ENCODE data around the gene GPR158. TPM values are rescaled to one million over a fixed set of nuclear protein-coding genes. Genes with fewer than 3 reads are reported as not detected.
"Not testable (repeated sequence)": the region's sequence is repeated elsewhere in the genome, so short reads cannot be mapped to it uniquely, and the experiment has no call there.

GPR158 gene
- total RNA-seq, 1 experiment from 2014 or later = 2.9 TPM

DNA sequence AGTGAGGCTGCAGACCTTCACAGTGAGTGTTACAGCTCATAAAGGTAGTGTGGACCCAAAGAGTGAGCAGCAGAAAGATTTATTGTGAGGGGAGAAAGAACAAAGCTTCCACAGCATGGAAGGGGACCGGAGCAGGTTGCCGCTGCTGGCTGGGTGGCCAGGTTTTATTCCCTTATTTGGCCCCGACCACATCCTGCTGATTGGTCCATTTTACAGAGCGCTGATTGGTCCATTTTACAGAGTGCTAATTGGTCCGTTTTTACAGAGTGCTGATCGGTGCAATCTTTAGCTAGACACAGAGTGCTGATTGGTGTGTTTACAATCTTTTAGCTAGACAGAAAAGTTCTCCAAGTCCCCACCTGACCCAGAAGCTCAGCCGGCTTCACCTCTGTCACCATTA is 11.3 kb upstream of the GPR158 start:
- H3K4me1 ChIP-seq (ENCODE audit: control insufficient read depth in 1 of 2, insufficient read depth in 2 of 2, low read length in 2 of 2); CTCF ChIA-PET; H3K9me2 ChIP-seq (ENCODE audit: insufficient read depth); BruUV-seq (replicated peaks); H3K27ac ChIP-seq (ENCODE audit: low read depth, low read length); DNase-seq (ENCODE audit: low read depth, low spot score); ATAC-seq; H3K4me2 ChIP-seq (ENCODE audit: low read length); H4K20me1 ChIP-seq (ENCODE audit: insufficient read depth); RAD21 ChIA-PET (ENCODE audit: low non-redundant PET in 1 of 2, low total read pairs in 2 of 2, uncharacterized antibody in 2 of 2, unreplicated experiment in 2 of 2); H3K9ac ChIP-seq (ENCODE audit: low read length); H3K9me3 ChIP-seq (ENCODE audit: control insufficient read depth in 1 of 2, insufficient read depth in 1 of 2, low read depth in 1 of 2, low read length in 2 of 2); intact Hi-C loops (cut with micrococcal nuclease); H2AFZ ChIP-seq (ENCODE audit: low read depth, low read length, poor library complexity, severe bottlenecking); H3K4me3 ChIP-seq (replicated peaks in 1 of 2; ENCODE audit: low read depth in 1 of 2, low read length in 2 of 2); POLR2A ChIA-PET; H3K36me3 ChIP-seq (ENCODE audit: control insufficient read depth in 1 of 2, insufficient read depth in 2 of 2, low read length in 2 of 2); H3K79me2 ChIP-seq (ENCODE audit: insufficient read depth, low read length): not testable (repeated sequence)
- H3K27me3 ChIP-seq (ENCODE audit: insufficient read depth, low read length) = 0 out of 2 replicates have a peak, but pooled peaks cover 14% of the 10 kb centered on the region

GRCh38 chr10:25169740-25170139 is 5.1 kb upstream of the GPR158 start:
- no peaks in the 10 kb centered on the region for H3K36me3 ChIP-seq (ENCODE audit: control insufficient read depth in 1 of 2, insufficient read depth in 2 of 2, low read length in 2 of 2)
- H3K79me2 ChIP-seq (ENCODE audit: insufficient read depth, low read length) = no peaks in the 10 kb centered on the region
- intact Hi-C loops (cut with micrococcal nuclease) = no loop called here
- no peak overlapping the region for H3K9ac ChIP-seq (ENCODE audit: low read length)
- ChIA-PET POLR2A (no interaction called here), RAD21 (ENCODE audit: low non-redundant PET in 1 of 2, low total read pairs in 2 of 2, uncharacterized antibody in 2 of 2, unreplicated experiment in 2 of 2) (no interaction called here), CTCF (no interaction called here)
- no peak for DNase-seq (ENCODE audit: low read depth, low spot score)
- H3K4me3 ChIP-seq (replicated peaks in 1 of 2; ENCODE audit: low read depth in 1 of 2, low read length in 2 of 2) = no peak overlapping the region
- no peak overlapping the region for H3K4me2 ChIP-seq (ENCODE audit: low read length)
- no peaks in the 10 kb centered on the region; the same call in 1 of the 2 replicates for H4K20me1 ChIP-seq (ENCODE audit: insufficient read depth)
- BruUV-seq (replicated peaks) = no TSS peak
- no peak overlapping the region for H3K27ac ChIP-seq (ENCODE audit: low read depth, low read length)
- H2AFZ ChIP-seq (ENCODE audit: low read depth, low read length, poor library complexity, severe bottlenecking) = no peak overlapping the region
- H3K9me2 ChIP-seq (ENCODE audit: insufficient read depth) = no peaks in the 10 kb centered on the region
- no peak for ATAC-seq
- no peaks in the 10 kb centered on the region for H3K4me1 ChIP-seq (ENCODE audit: control insufficient read depth in 1 of 2, insufficient read depth in 2 of 2, low read length in 2 of 2)
- peaks cover 48% of the 10 kb centered on the region for H3K27me3 ChIP-seq (ENCODE audit: insufficient read depth, low read length)
- H3K9me3 ChIP-seq (ENCODE audit: control insufficient read depth in 1 of 2, insufficient read depth in 1 of 2, low read depth in 1 of 2, low read length in 2 of 2) = no peaks in the 10 kb centered on the region
- no peak for TF ChIP-seq ZBTB33 (IDR thresholded peaks at IDR 0.05; ENCODE audit: extremely low read depth, insufficient replicate concordance, low read length)
- TF ChIP-seq TCF7L2 (IDR thresholded peaks at IDR 0.05; ENCODE audit: borderline replicate concordance, extremely low read depth, insufficient read depth, insufficient read length) = no peak
- TF ChIP-seq YY1 (IDR thresholded peaks at IDR 0.05; ENCODE audit: extremely low read depth, insufficient replicate concordance, low read depth, low read length) = no peak
- TF ChIP-seq ATF3 (IDR thresholded peaks at IDR 0.05) = no peak
- no peak for TF ChIP-seq JUND (IDR thresholded peaks at IDR 0.05)
- TF ChIP-seq, protein P1, sequence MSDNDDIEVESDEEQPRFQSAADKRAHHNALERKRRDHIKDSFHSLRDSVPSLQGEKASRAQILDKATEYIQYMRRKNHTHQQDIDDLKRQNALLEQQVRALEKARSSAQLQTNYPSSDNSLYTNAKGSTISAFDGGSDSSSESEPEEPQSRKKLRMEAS (IDR thresholded peaks at IDR 0.05) = no peak
- TF ChIP-seq FOSL1 (IDR thresholded peaks at IDR 0.05; ENCODE audit: low read depth) = no peak
- no peak for TF ChIP-seq CEBPB (IDR thresholded peaks at IDR 0.05; ENCODE audit: low read depth)
- TF ChIP-seq ZFX (IDR thresholded peaks at IDR 0.05) = no peak
- TF ChIP-seq SRF (IDR thresholded peaks at IDR 0.05; ENCODE audit: low read depth) = no peak
- TF ChIP-seq CBX3 (IDR thresholded peaks at IDR 0.05; ENCODE audit: low read depth) = no peak
- TF ChIP-seq SP1 (IDR thresholded peaks at IDR 0.05; ENCODE audit: low read depth) = no peak
- TF ChIP-seq EZH2phosphoT487 (IDR thresholded peaks at IDR 0.05; ENCODE audit: borderline replicate concordance) = no peak
- no peak for TF ChIP-seq SIN3A (IDR thresholded peaks at IDR 0.05; ENCODE audit: low read depth)
- no peak for TF ChIP-seq REST (IDR thresholded peaks at IDR 0.05; ENCODE audit: low read depth)
- TF ChIP-seq EGR1 (IDR thresholded peaks at IDR 0.05; ENCODE audit: low read depth) = no peak
